ENCODE measurements around the gene RALB. TPM values are rescaled to one million over a fixed set of nuclear protein-coding genes. Genes with fewer than 3 reads are reported as not detected.

The RALB gene
- total RNA-seq, 1 donor from 2014 or later, result 21.7 TPM

DNA sequence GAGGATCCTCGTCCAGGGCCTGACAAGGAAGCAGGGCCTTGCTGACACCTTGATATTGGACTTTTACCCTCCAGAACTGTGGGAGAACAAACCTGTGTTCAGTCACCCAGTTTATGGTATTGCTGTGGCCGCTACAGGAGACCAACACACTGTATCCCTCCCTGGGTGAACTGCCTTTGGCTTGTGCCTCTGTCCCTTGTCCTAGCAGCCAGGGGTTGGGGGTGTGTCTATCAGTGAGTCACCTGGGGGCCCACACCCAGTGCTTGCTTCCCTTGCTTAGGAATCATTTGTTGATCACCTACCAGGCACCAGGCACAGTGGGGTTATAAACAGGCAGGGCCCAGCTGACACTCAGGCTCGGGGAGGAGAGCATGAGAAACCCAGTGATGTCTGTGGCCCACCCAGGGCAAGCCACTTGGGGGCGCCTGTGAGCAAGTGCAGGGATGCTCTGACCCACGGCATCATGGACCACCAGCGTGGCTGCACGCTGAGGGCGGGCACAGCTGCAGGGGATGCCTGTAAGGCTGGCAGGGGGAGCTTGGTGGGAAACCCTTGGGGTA is 46.5 kb upstream of the RALB start:
- Histone ChIP-seq H3K4me1 (no peaks in the 10 kb centered on the region), H3K27ac (no peak overlapping the region), H3K27me3 (no peaks in the 10 kb centered on the region), H3K36me3 (no peaks in the 10 kb centered on the region), H3K9me3 (no peaks in the 10 kb centered on the region), H3K4me3 (no peak overlapping the region)
- intact Hi-C loops (cut with DNase I), result no loop called here
- no peak for DNase-seq (ENCODE audit: low spot score in 2 of 2)
- TF ChIP-seq CTCF (IDR thresholded peaks at IDR 0.05), result peak in 2 of 3 experiments; percentile 13 to 36

- no peaks in the 10 kb centered on the region for H3K27me3 ChIP-seq
- intact Hi-C loops (cut with DNase I), result no loop called here
- H3K4me3 ChIP-seq, result no peak overlapping the region
- no peaks in the 10 kb centered on the region for H3K9me3 ChIP-seq
- no peak overlapping the region for H3K27ac ChIP-seq
- no peak for DNase-seq (ENCODE audit: low spot score in 2 of 2)
- no peaks in the 10 kb centered on the region for H3K4me1 ChIP-seq
- no peak for TF ChIP-seq CTCF (IDR thresholded peaks at IDR 0.05)
- no peaks in the 10 kb centered on the region for H3K36me3 ChIP-seq
Measured at GRCh38 chr2:120208381-120209353, 44.0 kb upstream of the RALB start.

- intact Hi-C loops (cut with DNase I), result no loop called here
- H3K4me1 ChIP-seq, result no peaks in the 10 kb centered on the region
- no peak for TF ChIP-seq CTCF (IDR thresholded peaks at IDR 0.05)
- no peaks in the 10 kb centered on the region for H3K9me3 ChIP-seq
- DNase-seq (ENCODE audit: low spot score in 2 of 2), result peak in 1 of 2 donors; percentile 56
- H3K27ac ChIP-seq, result no peak overlapping the region
- no peak overlapping the region for H3K4me3 ChIP-seq
- H3K36me3 ChIP-seq, result no peaks in the 10 kb centered on the region
- H3K27me3 ChIP-seq, result no peaks in the 10 kb centered on the region
Measured at GRCh38 chr2:120209427-120210269, 43.0 kb upstream of the RALB start.

- Histone ChIP-seq H3K4me1 (no peaks in the 10 kb centered on the region), H3K4me3 (no peak overlapping the region), H3K27me3 (no peaks in the 10 kb centered on the region), H3K36me3 (no peaks in the 10 kb centered on the region), H3K27ac (no peak overlapping the region), H3K9me3 (no peaks in the 10 kb centered on the region)
- intact Hi-C loops (cut with DNase I), result no loop called here
- DNase-seq (ENCODE audit: low spot score in 2 of 2), result no peak
- no peak for TF ChIP-seq CTCF (IDR thresholded peaks at IDR 0.05)
Measured at GRCh38 chr2:120210270-120210693, 42.4 kb upstream of the RALB start.

DNA sequence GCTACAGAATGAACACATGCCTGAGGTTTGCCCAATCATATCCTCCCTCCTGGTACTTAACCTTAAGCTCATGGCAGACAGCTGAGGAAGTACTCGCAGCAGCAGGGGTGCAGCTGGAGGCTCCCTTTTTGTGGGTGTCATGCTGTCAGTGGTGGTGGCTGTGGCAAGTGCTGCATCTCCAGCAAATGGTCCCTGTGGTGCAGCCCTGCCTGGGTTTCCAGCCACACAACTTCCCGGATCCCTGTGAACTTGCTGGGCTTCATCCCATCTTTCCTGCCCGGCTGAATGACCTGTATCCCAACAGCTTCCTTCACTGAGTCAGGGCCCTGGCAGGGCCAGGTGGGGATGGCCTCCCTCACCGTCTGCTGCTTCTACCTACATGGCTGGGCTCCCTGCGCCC is 34.5 kb upstream of the RALB start:
- intact Hi-C loops (cut with DNase I), result no loop called here
- Histone ChIP-seq H3K9me3 (no peaks in the 10 kb centered on the region), H3K27me3 (no peaks in the 10 kb centered on the region), H3K4me1 (peaks cover 0 to 6% of the 10 kb centered on the region in 2 donors), H3K4me3 (no peak overlapping the region), H3K36me3 (peaks cover 9 to 30% of the 10 kb centered on the region in 2 donors), H3K27ac (no peak overlapping the region)
- TF ChIP-seq CTCF (IDR thresholded peaks at IDR 0.05), result no peak
- no peak for DNase-seq (ENCODE audit: low spot score in 2 of 2)
